GM12873 (cell line): ENCODE results near the gene SDK2.

Source experiments
- CTCF ChIP-seq: IDR thresholded peaks from 2 replicates; pipeline ENCODE4 v1.5.1; 2012; ENCODE audit warnings: low read depth, mild to moderate bottlenecking, moderate library complexity, low read length, control low read depth; ENCODE audit not compliant: insufficient read depth; ENCODE audit errors: missing control alignments

SDK2 gene

GRCh38 chr17:73585583-73585982 is 58.7 kb downstream of the SDK2 start:
- peak; percentile 30 for TF ChIP-seq CTCF

- TF ChIP-seq CTCF = no peak
Observed at GRCh38 chr17:73584987-73585386, 59.3 kb downstream of the SDK2 start.

GRCh38 chr17:73584049-73584448 is 60.2 kb downstream of the SDK2 start:
- no peak for TF ChIP-seq CTCF

GRCh38 chr17:73582821-73583220 is 61.4 kb downstream of the SDK2 start:
- no peak for TF ChIP-seq CTCF

- TF ChIP-seq CTCF = no peak
Observed at GRCh38 chr17:73582359-73582758, 61.9 kb downstream of the SDK2 start.

GRCh38 chr17:73581379-73581778 is 62.9 kb downstream of the SDK2 start:
- TF ChIP-seq CTCF = no peak

- TF ChIP-seq CTCF = no peak
Observed at GRCh38 chr17:73580073-73580710, 64.1 kb downstream of the SDK2 start.

GRCh38 chr17:73576556-73577098 is 67.6 kb downstream of the SDK2 start:
- TF ChIP-seq CTCF = no peak
